Breast epithelium (tissue), 3 donors: ENCODE data around the gene NAALADL2.

Experiments used
- CTCF ChIP-seq, 3 donors: fragments of 450-650 bp; IDR thresholded peaks; one replicate each; pipeline ENCODE4 v1.5.1; 2016 to 2017; ENCODE audit warnings: antibody characterized with exemption in 3 of 3, mild to moderate bottlenecking in 3 of 3, moderate library complexity in 3 of 3
- POLR2A ChIP-seq: fragments of 450-650 bp; IDR thresholded peaks from one replicate; pipeline ENCODE4 v1.6.1; 2016; ENCODE audit warnings: antibody characterized with exemption, mild to moderate bottlenecking, moderate library complexity
- POLR2AphosphoS5 ChIP-seq, 3 donors: sonication (generic); formaldehyde crosslinking; IDR thresholded peaks; one replicate each; pipeline ENCODE4 v1.6.1; 2017; ENCODE audit warnings: antibody characterized with exemption in 3 of 3

DNA sequence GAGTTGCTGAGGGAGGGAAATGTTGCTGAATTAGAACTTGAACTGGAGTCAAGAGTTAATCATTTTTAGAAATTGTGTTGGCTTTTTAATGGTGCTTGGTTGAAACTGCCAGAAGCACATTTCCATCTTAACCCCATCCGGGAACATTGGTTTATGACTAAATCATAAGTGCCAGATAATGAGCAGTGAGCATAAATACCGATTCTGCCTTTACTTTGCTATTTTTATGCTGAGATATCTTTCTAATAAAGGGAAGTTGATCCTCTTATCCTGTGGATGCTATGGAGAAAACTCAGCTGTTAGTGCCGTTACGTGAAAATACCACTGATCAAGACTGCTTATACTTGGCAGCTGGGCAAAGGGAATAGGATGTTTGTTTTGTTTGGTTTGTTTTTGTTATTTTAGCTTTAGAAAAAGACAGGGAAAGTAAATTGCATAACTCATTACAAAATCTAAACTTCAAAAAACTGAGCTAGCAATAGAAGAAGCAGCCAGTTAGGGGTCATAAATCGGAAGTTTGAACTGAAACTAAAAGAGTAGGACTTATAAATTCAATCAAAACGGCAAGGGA lies 813.1 kb downstream of the NAALADL2 start:
- TF ChIP-seq POLR2A (no peak), CTCF (IDR thresholded peaks at IDR 0.05) (no peak), POLR2AphosphoS5 (IDR thresholded peaks at IDR 0.05) (no peak)
